Esophagus mucosa (tissue), 1 donor: ENCODE data around the gene MRPS18A. TPM values are rescaled to one million over a fixed set of nuclear protein-coding genes. Genes with fewer than 3 reads are reported as not detected.
"Not testable (repeated sequence)": the region's sequence is repeated elsewhere in the genome, so short reads cannot be mapped to it uniquely, and the experiment has no call there.

Experiments
- ATAC-seq: fragments of 200-7000 bp; cut with Tn5 transposase; one replicate; pipeline ENCODE4 v1.9.1; 2020
- total RNA-seq: library from RNA; stranded (reverse); gene quantifications from one replicate; pipeline ENCODE4 v1.2.4, GENCODE V29; 2023
- donor health status: DM: yes; HTN: yes; CAD: no.

MRPS18A gene
- total RNA-seq, 1 donor from 2014 or later: 44.5 TPM

DNA sequence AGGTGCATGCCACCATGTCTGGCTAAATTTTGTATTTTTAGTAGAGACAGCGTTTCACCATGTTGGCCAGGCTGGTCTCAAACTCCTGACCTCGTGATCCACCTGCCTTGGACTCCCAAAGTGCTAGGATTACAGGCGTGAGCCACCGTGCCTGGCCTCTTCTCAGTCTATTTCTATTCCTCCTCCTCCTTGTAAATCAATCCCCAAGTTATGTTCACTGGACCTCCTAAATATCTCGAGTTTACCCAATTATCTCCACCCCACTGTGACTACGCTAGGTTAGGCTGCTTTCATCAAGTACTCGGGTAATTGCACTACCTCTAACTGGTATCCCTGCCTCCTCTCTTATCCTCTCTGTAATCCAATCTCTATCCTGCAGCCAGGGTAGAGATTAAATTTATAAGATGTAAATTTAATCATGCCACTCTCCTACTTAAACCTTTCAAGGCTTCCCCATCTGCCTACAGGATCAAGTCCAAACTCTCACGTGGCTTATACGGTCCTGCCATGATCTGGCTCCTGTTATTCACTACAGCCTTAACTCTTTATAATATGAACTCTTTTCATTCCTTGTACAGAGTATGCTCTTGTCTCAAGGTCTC lies 52.8 kb downstream of the MRPS18A start:
- no peak for ATAC-seq

DNA sequence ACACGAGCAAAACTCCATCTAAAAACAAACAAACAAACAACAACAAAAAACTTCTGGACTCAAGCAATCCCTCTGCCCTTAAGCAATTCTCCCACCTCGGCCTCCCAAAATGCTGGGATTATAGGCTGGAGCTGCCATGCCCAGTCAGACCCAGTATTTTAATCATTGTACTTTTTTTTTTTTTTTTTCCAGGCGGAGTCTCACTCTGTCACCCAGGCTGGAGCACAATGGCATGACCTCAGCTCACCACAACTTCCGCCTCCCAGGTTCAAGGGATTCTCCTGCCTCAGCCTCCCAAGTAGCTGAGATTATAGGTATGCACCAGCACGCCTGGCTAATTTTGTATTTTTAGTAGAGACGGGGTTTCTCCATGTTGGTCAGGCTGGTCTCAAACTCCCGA lies 54.6 kb downstream of the MRPS18A start:
- not testable (repeated sequence) for ATAC-seq

DNA sequence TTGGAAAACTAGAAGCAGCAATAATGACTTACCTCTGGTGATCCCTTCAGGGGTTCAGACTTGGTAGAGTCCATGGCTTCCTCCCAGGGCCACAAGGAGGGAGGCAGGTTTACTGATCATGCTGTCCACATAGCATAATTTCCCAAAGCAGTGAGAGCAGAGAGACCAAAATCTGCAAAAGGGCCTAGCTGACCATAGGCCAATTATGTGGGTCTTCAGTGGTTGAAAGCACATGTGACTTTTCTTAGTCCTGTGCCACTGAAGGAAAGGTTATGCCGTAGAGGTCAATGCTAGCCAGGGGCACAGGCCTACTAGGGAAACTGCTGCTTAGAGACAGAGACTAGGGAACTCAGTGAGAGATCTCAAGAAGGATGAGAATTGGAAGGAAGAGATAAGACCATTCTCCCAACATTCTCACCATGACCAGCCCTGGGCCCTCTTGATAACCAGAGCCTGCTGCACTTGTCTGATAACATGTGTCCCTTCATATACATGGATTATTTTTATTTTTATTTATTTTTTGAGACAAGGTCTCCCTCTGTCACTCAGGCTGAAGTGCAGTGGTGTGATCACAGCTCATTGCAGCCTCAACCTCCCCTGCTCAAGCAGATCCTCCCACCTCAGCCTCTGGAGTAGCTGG lies 56.5 kb downstream of the MRPS18A start:
- no peak for ATAC-seq

DNA sequence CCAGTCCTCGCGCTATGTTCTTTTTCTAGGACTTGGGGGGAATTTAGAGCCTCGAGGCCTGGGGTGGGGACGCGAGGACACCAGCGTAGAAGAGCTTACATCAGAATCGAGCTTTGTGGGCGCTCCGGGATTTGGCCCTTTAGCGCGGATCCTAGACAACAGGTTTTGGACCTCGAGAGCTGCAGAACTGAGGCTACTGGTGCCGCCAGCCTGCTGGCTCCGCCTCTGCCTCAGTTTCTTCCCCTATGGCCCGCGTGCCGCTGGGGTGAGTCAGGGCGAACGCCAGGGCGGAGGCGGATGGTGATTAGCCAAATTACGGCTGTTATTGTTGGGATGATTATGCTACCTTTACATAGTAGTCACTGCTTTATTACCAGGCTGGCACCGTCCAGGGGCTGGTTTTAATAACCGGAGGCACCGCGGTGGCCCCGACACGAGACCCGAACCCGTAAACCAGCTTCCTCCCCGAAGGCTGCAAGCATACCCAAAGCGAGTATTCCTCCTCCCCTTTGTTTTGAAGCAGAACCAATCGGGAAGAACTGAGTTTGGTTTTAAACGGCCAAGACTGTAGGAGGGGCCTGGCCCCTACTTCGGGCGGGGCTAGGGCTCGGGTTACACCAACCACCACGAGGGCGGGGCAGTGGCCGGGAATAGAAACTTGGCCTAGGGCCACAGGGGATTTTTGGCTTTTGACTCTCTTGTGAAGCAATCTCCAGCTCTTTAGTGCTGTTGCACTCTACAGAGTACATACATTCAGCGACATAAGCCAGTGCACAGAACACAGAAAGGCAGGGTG lies 57.9 kb downstream of the MRPS18A start:
- peak; percentile 86 for ATAC-seq

DNA sequence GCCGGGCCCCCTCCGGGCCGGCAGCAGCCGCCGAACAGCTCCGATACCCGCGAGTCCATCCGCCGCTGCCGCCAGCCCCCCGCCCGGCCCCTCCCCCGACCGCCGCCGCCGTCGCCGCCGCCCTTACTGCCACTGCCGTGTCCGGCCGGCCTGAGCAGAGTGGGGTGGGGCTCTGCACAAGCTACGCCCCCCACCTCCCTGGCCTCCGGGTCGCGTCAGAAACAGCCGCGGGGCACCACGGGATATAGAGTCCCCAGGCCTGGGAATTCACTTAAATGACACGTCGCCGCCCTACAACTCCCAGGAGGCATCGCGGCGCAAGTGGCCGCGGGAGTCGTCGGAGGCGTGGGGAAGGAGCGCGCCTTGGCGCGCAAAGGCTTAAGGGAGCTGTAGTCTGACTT lies 58.5 kb downstream of the MRPS18A start, which contains the start of gene GTPBP2:
Gene GTPBP2, minus strand, starts transcription at position 161 of the 401 bp plus-strand sequence. Its CDS starts 102 bp downstream, at position 59.
- ATAC-seq: peak; percentile 90

DNA sequence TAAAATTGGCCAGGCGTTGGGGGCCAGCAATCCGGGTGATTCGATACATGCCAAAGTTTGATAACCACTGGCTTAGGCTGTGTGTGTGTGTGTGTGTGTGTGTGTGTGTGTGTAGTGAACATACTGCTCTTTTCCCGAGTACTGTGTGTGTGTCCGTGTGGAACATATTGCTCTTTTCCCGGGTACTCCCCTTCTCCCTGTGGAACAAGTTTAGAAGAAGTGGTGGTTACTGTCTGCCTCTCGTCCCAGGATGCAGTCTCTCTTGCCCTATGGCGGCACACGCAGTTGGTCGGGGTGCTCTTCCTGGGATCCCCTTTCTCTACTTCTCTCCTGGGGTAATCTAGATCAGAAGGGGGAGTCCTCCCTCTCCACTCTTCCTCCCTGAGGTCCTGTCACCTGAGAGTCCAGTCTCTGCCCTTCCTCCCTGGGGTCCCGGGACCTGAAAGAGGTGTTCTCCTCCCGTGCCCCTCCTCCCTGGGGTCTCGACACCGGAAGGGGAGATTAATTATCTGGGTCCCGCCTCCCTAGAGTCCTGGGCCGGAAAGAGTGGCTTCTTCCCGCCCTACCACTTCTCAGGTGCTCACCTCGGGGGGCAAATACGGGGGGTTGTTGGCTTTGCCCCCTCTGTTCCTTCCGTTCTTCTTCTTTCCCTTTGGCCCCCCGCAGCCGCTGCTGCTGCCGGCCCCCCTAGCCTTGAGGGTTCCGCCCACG lies 59.0 kb downstream of the MRPS18A start:
- ATAC-seq: peak; percentile 1

DNA sequence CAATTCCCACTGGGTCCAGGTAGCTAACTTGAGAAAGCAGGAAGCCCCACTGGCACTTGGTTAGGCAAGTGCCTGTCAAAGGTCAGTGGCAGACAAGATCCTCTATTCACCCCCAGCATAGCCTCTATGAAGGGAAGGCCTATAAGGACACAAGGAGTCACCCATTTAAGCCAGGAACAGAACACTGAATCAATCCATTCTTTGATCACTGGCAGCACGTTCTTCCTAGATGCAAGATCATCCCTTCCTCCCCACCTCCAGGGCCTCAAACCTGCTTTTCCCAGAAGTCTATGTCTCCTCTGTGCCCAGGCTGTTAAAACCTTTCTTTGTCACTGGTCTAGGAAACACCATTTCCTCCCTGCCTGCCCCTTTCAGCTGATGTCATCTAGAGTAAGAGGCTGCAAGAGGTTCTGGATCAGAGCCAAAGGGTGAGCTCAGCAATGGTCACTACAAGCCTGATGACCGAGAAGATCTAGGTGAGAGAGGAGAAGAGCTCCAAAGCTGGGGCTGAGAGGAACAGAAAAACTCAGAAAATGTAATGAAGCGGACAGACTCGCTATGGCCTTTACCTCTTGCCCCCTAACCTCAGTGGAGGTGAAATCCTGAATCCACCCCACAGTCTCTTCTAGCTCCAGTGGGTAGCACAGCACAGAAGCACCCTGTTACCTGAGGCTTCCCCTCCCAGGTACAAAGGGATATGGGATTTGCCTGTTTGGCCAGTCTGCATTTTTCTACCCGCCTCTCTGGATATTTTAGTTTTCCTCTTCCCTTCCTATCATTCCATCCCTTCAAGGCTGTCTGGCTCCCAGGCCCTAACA lies 60.4 kb downstream of the MRPS18A start:
- peak; percentile 2 for ATAC-seq

DNA sequence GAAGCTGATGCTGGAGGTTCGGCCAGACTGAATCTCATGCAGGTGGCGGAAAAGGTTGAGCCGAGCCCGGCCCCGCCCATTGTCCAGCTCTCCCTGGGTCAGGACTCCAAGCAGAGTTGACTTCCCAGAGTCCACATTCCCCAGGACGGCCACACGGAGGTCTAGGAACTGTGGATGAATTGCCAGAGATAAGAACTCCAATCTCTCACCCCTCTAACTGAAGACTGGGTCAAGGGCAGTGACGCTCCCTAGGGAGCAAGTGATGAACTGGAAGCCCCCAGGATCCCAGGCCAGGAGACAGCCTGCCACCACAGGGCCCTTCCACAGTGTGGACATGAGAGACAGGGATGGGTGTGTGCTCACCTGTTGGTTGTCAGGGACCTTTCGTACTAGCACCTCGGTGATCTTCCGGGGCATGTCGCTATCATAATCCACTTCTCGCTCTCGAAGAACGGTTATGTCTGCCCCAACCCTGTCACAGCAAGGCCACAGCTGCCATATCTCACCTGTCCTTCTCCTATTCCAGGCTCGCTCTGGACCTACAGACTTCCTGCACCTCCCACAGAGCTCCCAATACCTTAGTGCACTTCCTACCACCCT lies 62.1 kb downstream of the MRPS18A start:
- ATAC-seq: no peak

DNA sequence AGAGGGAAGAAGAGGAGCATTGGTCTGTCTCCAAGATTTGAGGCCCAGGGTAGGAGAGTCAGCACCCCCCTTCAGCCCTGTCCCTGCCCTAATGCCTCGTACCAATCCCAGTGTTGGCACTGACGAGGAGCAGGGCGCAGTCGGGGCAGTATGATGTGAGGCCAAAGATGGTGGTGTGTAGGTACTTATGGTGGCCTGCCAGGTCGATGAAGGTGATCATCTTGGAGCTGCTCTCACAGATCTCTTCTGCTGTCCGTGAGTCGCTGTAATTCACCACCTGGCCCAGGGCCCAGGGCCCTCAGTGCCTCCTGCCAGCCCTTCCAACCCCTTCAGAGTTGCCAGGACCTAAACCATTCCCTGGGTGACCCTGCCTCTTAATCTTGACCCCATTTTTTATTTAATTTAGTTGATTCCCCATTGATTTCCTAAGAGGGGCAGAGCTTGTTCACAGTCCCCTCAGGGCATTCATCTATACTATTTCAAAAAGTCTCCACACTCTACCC lies 62.8 kb downstream of the MRPS18A start:
- no peak for ATAC-seq

DNA sequence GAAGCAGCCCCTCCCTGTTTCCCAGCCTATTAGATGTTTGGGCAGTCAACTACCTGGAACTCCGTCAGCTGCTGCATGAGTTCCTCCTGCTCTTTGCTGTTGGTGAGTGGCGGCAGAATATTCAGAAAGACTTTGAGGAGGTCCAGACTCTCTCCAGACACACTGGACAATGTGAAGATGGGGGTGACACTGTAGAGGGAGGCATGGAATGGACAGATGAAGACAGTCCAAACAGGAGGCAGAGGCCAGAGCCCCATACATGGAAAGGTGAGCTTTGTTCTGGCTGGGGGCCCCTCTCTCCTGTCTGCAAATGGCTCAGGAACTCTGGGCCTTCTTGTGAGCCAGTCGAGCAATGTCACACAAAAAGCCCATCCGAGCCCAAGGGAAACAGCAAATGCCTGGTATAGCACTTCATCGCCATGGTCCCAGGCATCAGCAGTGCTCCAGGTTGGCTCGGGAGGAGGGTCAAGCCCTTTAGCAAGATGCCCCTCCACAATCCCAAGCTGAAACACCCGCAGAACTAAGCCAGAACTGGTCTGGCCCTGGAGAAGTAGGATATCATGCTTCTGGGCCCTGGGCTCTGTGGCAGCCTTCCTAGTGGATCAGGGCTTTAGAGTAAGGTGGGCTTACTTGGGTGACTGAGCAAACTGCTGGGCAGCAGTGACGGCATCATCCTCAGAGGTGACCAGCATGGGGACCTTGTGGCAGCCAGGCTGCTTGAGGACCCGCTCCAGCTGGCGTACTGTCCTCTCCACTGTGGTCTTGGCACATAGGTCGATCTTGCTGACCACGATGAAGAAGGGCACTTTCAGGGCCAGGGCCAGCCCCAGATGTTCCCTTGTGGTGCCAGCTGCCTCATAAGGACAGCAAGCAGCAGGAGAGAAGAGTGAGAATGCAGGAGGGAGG lies 63.5 kb downstream of the MRPS18A start:
- ATAC-seq: no peak

DNA sequence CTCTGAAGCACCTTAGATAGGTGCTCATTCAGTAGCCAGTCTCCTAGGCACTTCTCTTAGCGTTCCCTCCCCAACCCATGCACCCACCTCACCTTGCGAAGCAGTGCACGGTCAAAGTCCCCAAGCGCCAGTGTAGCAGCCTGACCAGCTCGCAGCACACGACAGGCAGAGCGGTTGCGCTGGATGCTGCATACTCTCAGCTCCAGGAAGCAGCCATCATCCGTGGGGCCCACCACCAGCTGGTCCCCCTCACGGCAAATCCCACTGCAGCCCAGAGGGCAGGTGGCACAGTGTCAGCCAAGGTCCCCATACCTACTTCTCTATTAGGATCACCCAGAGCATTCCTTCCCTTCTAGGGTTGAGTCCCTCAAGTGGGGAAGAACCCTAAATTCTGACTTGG lies 65.0 kb downstream of the MRPS18A start:
- no peak for ATAC-seq

DNA sequence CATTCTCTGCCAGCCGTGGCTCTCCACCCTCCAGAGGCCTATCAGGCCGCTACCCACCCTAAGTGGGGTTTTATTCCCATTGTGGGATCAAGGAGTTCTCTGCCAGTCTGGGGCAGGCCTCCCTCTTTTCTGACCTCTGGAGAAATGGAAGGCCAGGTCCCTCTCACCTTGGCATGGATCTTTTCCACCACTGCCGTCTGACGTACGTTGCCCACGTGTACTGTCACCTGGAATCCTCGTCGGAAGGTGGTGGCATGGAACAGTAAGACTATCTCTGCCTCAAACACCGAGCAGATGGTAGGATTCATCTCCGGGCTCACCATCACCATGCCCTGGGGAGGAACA lies 65.8 kb downstream of the MRPS18A start:
- no peak for ATAC-seq

Other genes starting within 250 kb of the MRPS18A start
- 8.9 TPM for gene DLK2, start 232.2 kb downstream of the MRPS18A start, total RNA-seq
- gene TJAP1, start 210.2 kb downstream of the MRPS18A start, total RNA-seq: 8.9 TPM
- gene LRRC73, start 177.4 kb downstream of the MRPS18A start, total RNA-seq: 0.20 TPM
- gene YIPF3, start 170.9 kb downstream of the MRPS18A start, total RNA-seq: 41.8 TPM
- gene POLR1C, start 170.7 kb downstream of the MRPS18A start, total RNA-seq: 33.0 TPM
- gene XPO5, start 111.8 kb downstream of the MRPS18A start, total RNA-seq: 36.5 TPM
- 12.0 TPM for gene POLH, start 111.6 kb downstream of the MRPS18A start, total RNA-seq
- 49.7 TPM for gene GTPBP2, start 58.5 kb downstream of the MRPS18A start, total RNA-seq
- gene MAD2L1BP, start 52.0 kb downstream of the MRPS18A start, total RNA-seq: 20.1 TPM
- not detected for gene RSPH9, start 42.8 kb downstream of the MRPS18A start, total RNA-seq
- 129 TPM for gene VEGFA, start 82.4 kb upstream of the MRPS18A start, total RNA-seq